Breast epithelium (tissue), 3 donors: ENCODE data around the gene ZNF514.

Experiments used
- POLR2A ChIP-seq: fragments of 450-650 bp; IDR thresholded peaks from one replicate; pipeline ENCODE4 v1.6.1; 2016; ENCODE audit warnings: antibody characterized with exemption, mild to moderate bottlenecking, moderate library complexity
- POLR2AphosphoS5 ChIP-seq, 3 donors: sonication (generic); formaldehyde crosslinking; IDR thresholded peaks; one replicate each; pipeline ENCODE4 v1.6.1; 2017; ENCODE audit warnings: antibody characterized with exemption in 3 of 3
- TF ChIP-seq, protein P1 (sequence below), 3 donors: fragments of 450-650 bp; IDR thresholded peaks; one replicate each; pipeline ENCODE4 v1.5.1; 2016 to 2017; ENCODE audit warnings: antibody characterized with exemption in 3 of 3, mild to moderate bottlenecking in 3 of 3, moderate library complexity in 3 of 3

DNA sequence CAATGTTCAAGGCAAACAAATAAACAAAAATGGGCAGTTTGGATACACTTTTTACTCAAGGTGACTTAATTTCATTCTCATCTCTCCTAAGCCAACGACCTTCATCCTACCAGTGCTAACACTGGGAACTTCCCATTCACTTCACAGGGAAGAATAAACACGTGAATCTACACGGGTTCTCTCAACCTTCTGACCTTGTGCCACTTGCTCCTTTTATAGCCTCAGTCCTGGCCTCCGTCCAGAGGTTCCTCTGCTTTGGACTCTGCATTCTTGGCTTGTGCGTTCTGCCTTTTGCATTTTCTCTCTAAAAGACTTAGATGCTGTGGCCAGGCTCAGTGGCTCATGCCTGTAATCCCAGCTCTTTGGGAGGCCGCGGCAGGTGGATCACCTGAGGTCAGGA, 19.8 kb upstream of the ZNF514 start:
- TF ChIP-seq POLR2A (no peak), POLR2AphosphoS5 (IDR thresholded peaks at IDR 0.05) (no peak)
- TF ChIP-seq, protein P1, sequence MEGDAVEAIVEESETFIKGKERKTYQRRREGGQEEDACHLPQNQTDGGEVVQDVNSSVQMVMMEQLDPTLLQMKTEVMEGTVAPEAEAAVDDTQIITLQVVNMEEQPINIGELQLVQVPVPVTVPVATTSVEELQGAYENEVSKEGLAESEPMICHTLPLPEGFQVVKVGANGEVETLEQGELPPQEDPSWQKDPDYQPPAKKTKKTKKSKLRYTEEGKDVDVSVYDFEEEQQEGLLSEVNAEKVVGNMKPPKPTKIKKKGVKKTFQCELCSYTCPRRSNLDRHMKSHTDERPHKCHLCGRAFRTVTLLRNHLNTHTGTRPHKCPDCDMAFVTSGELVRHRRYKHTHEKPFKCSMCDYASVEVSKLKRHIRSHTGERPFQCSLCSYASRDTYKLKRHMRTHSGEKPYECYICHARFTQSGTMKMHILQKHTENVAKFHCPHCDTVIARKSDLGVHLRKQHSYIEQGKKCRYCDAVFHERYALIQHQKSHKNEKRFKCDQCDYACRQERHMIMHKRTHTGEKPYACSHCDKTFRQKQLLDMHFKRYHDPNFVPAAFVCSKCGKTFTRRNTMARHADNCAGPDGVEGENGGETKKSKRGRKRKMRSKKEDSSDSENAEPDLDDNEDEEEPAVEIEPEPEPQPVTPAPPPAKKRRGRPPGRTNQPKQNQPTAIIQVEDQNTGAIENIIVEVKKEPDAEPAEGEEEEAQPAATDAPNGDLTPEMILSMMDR (IDR thresholded peaks at IDR 0.05), result no peak
